HG02852 (cell line): ENCODE data around the gene AHRR.

Experiments
- ATAC-seq: cut with Tn5 transposase; IDR thresholded peaks from one replicate; pipeline ENCODE4 v1.9.1; 2021; ENCODE audit warnings: mild to moderate bottlenecking, moderate library complexity; ENCODE audit not compliant: unreplicated experiment

The AHRR gene

DNA sequence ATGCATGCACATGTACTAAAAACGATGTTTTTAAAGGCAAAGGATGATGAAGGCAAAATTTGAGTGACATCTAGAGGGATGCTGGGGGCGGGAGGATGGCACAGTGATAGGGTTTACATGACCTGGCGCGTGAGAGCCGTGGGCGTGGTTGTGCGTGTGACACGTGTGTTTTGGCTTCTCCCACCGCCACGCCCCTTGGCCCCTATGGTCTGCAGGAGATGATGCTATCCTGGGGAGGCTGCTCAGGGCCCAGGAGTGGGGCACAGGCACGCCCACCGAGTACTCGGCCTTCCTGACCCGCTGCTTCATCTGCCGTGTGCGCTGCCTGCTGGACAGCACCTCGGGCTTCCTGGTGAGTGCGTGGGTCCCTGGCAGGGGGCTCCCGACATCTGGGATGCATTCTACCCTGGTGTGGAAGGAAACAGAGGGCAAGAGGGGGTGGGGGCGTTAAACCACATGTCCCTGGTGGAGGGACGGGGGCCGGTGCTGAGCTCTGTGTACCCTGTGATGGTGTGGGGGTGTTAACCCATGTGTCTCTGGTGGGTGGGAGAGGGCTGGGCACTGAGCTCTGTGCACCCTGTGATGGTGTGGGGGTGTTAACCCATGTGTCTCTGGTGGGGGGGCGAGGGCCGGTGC lies 102.2 kb downstream of the AHRR start:
- no peak for ATAC-seq

DNA sequence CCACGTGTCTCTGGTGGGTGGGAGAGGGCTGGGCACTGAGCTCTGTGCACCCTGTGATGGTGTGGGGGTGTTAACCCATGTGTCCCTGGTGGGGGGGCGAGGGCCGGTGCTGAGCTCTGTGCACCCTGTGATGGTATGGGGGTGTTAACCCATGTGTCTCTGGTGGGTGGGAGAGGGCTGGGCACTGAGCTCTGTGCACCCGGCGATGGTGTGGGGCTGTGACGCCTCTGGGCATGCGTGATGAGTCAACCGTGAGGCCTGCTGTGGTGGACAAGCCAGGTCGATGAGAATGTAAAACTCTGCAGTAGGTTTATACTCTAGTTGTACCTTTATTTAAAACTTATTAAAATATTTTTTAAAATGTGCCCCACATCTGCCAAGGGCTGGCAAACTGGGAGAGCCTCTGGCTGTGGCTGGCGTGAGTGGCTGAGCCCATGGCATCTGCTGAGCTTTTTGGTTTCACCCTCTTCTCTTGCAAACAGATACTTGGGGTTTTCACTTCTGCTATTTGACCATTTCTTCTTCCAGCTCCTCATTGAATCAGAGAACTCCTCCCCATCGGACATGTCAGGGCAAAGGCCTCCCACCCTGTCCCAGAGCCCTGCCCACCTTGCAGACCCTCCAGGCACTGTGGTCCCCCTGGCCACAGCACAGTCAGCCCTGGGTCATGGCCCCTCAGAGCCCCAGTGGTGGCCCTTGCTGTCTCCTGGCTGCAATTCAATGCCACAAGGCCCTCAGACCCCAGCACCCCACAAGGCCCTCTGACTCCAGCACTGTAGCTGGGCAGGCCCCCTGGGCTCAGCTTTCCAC lies 103.0 kb downstream of the AHRR start:
- peak; percentile 84 for ATAC-seq

DNA sequence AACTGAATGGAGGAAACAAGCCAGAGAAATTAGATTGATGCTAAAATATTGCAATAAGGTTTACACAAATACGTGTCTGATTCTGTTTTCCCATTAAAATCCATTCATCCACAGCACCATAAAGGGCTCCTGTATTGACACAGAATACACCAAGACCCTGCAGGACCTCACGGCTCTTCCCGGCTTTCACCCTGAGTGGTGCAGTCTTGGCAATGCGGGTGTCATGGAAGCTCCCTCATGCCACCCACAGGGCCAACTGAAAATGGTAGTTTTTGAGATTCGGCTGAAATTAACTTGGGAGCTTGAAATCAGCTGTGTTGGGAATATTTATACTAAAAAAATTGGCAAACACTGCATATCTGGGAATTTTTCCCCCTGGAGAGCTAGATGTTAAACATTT lies 104.2 kb downstream of the AHRR start:
- no peak for ATAC-seq

DNA sequence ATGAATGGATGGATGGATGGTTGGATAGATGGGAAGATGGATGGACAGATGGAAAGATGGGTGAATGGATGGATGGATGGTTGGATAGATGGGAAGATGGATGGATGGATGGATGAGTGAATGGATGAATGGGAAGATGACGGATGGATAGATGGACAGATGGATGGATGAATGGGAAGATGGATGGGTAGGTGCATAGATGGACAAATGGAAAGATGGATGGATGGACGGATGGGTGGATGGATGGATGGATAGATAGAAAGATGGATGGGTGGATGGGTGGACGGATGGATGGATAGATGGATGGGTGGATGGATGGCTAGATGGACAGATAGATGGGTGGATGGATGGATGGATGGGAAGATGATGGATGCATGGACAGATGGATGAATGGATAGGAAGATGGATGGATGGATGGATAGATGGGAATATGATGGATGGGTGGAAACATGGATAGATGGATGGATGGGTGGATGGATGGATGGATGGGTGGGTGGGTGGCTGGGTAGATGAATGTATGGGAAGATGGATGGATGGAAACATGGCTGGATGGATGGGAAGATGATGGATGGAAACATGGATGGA lies 105.0 kb downstream of the AHRR start:
- ATAC-seq: no peak

DNA sequence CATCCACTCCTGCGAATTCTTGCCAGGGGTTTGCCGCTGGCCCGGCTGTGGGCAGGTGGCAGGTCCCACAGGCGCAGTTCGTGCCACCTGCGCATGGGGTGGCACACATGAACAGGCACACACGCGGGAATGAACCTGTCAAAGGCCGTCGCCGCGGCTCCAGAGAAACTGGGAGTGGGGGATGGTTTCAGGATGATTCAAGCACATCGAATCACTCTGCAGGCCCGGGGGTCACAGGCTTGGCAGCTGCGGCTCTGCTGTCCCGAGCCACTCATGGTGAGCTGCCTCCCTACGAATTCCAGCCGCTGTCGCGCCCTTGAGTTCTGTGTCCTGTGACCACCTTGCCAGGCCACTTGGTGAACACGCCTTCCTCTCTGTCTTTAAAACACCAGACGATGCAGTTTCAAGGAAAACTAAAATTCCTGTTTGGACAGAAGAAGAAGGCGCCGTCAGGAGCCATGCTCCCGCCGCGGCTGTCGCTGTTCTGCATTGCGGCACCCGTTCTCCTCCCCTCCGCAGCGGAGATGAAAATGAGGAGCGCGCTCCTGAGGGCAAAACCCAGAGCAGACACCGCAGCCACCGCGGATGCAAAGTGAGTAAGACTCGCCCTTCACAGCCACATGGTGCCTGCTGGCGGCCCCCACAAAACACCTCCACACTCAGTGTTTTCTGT lies 106.0 kb downstream of the AHRR start:
- no peak for ATAC-seq

DNA sequence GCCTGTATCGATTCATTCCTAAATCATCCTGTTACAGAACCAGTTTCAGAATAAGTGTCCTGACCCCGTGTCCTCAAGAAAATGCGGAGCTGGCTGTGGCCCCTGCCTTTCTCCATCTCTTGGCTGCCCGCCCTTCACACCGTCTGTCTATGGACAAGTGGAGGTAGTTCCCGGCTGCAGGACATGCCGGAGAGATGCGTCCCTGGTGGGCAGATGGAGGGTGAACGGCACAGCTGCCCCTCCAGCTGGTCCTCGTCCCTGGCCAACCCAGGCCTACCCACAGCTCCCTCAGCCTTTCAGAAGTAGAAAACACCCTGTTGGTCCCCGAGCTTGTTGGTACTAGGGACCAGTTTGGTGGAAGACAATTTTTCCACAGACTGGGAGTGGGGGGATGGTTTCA lies 106.7 kb downstream of the AHRR start:
- ATAC-seq: no peak

DNA sequence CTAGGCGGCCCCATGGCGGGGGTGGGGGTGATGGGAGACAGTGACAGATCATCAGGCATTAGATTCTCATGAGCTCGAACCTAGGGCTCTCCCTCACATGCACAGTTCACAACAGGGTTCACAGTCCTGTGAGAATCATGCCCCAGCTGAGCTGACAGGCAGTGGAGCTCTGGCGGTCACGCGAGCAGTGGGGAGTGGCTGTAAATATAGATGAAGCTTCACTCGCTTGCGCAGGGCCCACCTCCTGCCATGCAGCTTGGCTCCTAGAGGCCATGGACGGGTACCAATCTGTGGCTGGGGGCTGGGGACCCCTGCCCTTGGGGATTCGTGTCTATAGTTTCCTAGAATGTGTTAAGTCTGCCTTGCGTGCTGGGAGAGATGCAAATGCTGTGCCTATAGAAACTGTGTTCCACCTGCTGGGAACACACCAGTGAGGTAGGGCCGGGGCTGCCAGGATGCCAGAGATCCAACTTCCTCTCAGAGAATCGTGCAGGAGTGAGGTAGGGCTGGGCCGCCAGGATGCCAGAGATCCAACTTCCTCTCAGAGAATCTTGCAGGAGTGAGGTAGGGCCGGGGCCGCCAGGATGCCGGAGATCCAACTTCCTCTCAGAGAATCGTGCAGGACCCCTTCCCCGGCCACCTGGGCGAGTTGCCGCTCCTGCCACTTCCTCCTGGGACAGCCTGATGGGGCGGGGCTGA lies 107.4 kb downstream of the AHRR start:
- ATAC-seq: no peak

DNA sequence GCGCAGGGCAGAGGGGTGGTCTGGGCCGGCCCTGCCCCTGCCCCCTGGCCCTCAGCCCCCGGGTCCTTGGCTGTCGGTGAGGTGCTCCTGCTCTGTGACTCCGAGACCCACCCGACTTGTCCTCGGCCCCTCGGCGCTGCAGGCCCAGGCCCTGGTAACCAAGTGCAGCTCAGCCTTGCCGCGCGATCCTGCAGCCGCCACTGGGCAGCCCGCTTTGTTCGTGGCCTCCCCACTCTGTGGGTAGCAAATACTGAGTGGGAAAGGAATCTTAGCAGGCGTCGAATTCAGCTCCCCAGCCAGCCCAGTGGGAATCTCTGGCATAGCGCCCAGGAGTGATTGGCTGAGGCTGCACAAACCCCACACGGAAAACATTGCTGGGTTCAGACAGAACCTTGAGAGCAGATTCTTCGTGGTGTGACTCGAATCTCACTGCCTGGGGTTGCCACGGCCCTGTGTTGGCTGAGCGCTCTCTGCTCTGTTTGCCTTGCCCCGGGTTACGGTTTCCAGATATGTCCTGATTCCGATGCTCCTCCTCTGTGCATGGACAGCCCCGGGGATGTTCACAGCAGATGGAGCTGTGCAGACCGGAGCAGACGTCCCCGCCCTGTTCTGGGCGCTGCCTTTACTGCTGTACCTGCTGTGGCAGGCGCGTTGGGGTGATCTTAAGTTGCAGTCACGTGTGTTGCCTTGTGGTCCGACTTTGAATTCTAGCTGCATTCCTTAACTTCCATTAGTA lies 108.1 kb downstream of the AHRR start:
- ATAC-seq: no peak

DNA sequence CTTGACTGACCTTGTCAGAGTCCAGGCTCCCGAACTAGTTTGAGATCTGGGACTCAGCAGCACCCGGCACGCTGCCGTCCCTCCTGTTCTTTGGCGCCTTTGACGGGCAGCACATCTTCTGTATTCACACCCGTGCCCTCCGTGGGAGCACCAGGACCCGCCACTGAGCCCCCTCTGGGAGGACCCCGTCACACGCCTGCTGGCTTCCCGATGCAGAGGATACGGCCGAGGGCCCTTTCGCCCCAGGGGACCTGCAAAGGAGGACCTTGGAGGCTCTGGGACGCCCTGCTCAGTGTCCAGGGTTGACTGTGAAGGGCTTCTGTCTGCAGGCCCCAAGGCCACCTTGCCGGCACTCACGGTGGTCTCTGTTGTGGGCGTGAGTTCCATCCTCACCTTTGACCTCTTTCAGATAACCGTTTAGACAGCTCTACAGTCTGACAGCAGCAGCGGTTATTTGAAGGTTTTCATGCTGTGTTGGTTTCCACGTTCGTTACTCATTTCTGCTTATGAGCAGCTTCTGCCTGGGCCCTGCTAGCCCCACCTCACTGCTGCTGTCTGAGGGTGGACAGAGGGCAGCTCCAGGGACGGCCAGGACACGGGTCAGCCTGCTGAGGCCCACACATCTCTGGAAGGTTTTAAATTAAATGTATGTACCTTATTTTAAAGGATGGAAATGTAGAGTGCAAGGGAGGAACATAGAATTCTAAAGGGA lies 108.9 kb downstream of the AHRR start:
- no peak for ATAC-seq

DNA sequence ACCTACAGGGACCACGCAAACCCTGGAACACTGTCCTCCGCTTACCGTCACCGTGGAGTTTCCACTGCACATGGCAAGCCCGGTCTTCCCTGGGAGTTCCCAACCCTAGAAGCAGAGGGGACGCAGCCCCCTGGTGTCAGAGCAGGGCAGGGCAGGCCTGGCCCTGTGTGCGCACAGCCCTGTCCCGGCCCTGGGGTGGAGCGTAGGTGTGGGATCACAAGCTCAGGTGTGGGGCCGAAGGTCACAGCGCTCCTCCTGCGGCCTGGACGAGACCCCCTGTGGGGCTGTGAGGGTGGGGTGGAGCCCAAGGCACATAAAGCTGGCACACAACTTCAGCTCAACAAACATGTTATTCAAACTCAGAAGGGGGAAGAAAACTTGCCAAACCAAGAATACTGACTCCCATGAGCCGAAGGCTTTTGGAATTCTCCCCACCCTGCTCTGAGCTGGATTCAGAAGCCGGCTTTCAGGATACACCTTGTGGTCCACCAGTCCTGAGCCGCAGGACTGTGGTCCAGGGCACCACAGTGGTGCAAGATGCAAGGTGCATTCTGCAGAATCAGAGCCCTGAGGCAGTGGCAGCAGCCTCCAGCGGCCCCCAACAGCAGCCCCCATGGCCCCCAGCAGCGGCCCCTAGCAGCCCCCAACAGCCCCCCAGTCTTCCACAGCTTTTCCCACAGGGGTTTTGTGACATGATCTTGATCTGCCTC lies 109.6 kb downstream of the AHRR start:
- peak; percentile 58 for ATAC-seq

DNA sequence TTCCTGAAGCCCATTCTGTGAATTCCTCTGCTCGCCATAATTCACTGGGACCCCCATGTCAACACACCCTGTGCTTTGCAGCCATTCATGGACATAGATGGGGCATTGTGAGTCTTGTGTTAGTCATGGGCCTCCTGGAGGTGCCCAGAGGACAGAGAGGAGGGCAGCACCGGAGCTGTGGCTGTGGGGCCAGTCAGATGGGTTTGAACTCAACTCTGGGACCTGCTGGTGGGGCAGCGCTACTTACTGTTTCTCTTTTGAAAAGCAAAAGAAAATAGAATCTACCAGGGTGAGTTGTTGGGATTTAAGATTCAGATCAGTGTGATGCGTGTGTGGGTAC lies 110.2 kb downstream of the AHRR start:
- no peak for ATAC-seq

DNA sequence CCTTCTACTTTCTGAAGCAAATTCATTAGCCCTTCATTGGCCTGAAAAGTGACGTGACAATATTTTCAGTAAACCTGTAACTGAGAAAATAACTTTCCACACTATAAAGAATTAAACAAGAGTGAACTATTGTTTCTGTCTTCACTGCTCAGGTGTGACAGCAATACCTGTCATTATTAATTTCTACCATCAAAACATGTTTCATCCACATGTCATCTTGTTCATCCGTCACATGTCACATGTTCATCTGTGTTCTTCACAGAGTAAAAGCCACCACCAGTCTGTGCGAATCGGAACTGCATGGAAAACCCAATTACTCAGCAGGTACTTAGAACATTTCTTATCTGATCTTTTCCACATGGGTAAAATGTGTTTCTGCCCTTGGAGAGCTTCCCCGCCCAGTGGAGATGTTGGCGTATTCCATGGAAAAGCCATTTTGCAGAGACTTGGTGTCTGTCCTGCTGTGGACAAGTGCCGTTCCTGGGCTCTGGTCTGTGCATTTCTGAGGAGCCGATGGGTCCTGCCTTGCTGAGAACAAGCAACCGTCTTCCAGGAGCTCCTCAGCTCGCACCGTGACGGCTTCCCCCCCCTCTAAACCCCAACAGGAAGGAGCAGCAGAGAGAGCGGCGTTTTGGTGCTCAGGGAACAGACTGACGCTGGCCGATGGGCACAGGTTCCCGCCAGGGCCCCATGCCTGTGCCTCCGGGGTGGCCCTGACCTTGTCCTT lies 110.8 kb downstream of the AHRR start:
- no peak for ATAC-seq

DNA sequence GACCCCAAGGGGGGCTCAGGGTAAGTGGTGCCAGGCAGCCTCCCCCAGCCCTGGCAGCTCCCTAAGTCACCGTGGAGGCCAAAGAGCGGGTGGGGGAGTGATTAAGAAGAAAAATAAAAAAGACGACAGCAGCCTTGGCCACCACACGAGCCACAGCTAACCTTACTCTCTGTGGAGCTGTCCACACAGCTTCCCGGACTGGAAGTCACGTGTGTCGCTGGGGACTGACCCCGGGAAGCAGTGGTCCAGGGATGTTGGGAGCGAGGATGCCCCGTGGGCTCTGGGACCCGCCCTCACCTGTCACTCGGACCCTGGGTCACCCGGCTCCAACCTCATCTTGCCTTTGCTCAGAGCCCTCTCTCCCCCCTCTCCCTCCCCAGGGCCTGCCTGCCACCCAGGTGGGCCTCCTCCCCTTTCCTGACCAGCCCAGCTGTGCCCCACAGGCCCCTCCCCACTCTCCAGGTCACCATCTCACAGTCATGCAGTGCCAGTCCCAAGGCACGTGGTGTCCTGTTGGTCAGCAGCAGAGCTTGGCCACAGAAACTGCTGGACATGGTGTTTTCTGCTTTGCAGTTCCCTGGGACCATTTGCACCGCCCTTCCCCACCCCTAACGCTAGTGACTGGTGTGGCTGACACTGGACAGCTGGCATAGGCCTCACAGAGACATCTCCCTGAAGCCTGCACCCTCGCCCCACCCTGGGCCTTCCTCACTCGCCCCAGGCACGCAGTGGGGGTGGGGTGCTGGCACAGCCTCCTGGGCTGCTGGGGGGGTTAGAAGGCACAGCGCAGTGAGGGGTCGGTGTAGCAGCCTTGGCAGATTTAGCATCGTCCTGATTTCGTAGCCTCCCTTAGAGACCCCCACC lies 111.6 kb downstream of the AHRR start:
- no peak for ATAC-seq

DNA sequence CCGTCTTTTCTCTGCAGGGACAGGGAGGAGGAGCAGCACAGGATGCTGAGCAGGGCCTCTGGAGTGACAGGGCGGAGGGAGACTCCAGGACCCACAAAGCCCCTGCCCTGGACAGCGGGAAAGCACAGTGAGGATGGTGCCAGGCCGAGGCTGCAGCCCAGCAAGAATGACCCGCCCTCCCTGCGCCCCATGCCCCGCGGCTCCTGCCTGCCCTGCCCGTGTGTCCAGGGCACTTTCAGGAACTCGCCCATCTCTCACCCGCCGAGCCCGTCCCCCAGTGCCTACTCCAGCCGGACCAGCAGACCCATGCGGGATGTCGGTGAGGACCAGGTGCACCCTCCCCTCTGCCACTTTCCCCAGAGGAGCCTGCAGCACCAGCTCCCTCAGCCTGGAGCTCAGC lies 112.3 kb downstream of the AHRR start:
- no peak for ATAC-seq

DNA sequence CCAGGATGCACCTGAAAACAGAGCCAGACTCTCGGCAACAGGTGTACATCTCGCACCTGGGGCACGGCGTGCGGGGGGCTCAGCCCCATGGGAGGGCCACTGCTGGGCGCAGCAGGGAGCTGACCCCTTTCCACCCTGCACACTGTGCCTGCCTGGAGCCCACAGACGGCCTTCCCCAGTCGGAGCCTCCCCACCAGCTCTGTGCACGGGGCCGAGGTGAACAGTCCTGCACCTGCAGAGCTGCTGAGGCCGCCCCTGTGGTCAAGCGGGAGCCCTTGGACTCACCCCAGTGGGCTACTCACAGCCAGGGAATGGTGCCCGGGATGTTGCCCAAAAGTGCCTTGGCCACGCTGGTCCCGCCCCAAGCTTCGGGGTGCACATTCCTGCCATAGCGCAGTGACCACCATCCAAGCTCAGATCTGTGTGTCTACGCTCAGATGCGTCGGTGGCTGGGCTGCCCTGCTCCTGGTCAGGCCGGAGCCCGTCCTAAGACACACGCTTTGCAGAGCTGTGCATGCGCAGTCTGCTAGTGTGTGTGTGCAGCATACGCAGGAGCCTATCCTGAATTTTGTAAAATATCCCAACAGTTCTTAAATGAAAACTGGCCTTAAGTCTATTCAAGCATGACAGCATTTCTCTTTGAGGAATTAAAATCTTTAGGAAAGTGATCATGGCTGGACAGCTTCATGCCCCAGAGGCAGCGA lies 113.1 kb downstream of the AHRR start:
- ATAC-seq: no peak

DNA sequence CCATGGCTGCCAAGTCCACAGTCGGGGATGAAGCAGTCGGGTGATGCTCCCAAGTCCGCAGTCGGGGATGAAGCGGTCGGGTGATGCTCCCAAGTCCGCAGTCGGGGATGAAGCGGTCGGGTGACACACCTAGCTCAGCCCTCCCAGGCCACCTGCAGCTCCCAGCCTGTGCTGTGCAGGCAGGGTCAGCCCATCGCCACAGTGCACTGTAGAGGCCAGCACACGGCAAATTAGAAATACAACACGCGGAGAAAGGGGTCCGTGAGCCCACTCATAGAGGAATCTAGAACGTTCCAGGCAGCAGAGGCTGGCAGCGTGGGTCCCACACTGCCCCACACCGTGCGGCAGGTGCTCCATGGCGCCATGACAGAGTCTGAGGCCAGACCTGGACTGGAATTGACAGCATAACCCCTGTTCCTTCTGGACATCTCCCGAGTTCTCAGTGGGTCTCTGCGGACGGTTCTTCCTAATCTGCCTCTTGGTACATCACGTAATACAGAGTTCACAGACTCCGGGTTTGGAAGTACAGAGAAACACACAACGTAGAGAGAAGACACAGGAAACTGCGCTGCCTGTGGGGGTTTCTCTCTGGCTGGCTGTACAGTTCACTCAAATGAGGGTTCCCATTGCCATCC lies 113.8 kb downstream of the AHRR start:
- no peak for ATAC-seq
